Thyroid gland (tissue), 4 donors: ENCODE data around the gene C1orf159.

ENCODE experiments used
- CTCF ChIP-seq, 6 experiments: fragments of 200-600 bp in 3 of 6; fragments of 450-650 bp in 3 of 6; sonication (generic) in 3 of 6; IDR thresholded peaks; one replicate each; pipeline ENCODE4 v1.5.1; 2016 to 2019; ENCODE audit warnings: antibody characterized with exemption in 6 of 6, mild to moderate bottlenecking in 2 of 6, inconsistent platforms in 1 of 6, moderate library complexity in 1 of 6
- POLR2A ChIP-seq, 2 donors: fragments of 450-650 bp; IDR thresholded peaks; one replicate each; pipeline ENCODE4 v1.6.1; 2017; ENCODE audit warnings: antibody characterized with exemption in 2 of 2, mild to moderate bottlenecking in 2 of 2, moderate library complexity in 1 of 2

DNA sequence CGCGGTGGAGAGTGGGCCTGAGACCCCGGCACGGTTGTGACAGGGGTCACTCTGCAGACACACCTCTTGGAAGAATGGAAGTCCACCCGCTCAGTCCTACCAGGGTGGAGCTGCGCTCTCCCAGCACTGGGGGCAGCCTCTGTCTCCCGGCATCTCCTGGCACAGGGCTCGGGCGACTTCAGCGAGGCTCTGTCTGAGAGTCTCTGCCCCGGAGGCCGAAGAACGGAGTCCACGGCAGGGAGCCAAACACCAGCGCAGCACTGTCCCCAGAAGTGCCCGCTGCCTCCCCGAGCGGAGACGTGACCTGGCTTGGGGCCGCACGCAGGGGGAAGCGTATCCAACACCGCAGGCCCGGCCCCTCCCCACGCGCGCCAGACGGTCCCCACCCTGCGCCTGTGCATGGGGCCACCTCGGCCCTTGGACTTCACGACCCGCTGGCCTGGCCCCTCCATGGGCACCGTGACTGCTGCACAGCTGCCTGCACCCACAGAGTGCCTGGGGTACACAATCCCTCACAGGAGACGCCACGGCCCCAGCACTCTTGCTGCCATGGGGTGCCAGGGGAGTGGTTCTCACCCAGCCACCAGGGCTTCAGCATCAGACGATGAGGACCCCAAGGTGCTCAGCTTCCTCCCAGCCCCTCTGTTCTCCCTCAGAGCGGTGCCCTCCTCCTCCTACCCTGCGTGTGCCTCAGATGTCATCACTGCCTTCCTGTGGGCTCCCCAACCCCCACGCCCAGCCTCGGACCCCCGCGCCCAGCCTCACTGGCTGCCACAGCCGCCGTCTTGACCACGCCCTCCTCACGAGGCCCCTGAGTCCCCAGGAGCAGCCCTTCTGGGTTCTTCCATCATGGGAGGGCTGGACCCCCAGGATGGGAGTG lies 26.8 kb downstream of the C1orf159 start:
- TF ChIP-seq POLR2A (IDR thresholded peaks at IDR 0.05) (no peak), CTCF (IDR thresholded peaks at IDR 0.05) (no peak)
